GM19238 (cell line): ENCODE data around the gene RASAL2.
"Not testable (repeated sequence)": the region's sequence is repeated elsewhere in the genome, so short reads cannot be mapped to it uniquely, and the experiment has no call there.

Source experiments
- DNase-seq: peaks from one replicate; pipeline ENCODE4 v3.0.0; 2011; ENCODE audit warnings: low spot score; ENCODE audit not compliant: insufficient read length

RASAL2 gene

DNA sequence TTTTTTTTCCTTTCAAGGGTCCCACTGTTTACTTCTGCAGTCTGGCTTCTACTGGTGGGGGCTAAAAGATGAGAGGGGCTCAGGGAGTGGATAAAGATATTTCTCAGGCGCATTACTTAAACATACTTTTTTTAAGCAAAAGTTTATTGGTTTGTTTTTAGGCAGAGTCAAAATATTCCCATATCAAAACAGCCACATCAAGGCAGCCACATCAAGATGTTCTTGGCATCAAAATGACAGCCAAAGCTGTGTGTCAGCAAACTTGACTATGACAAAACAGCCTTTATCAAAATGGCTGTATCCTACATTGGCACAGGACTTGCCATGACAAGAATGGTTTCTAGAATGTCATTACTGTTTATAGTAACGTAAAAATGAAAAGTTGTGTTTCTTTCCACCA lies 22.1 kb upstream of the RASAL2 start:
- DNase-seq = no peak

GRCh38 chr1:178072326-178072725 lies 21.6 kb upstream of the RASAL2 start:
- DNase-seq = no peak

DNA sequence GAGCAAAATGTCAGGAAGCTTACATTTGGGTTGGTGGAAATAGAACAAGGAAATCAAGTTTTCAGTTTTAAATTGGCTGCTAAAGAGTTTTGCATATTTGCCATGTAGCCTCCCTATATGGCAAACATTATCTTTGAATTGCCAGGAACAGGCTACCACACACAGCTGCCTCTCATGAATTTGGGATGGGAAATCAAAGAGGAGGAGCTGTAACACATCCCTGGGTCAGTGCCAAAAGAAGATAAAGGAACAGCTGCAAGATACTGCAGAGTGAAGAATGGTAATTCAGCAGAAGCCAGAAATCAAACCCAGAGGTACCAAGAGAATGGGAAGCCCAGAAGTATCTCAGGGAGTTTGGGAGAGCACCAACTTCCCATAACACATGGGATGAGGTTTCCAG lies 18.6 kb upstream of the RASAL2 start:
- no peak for DNase-seq

DNA sequence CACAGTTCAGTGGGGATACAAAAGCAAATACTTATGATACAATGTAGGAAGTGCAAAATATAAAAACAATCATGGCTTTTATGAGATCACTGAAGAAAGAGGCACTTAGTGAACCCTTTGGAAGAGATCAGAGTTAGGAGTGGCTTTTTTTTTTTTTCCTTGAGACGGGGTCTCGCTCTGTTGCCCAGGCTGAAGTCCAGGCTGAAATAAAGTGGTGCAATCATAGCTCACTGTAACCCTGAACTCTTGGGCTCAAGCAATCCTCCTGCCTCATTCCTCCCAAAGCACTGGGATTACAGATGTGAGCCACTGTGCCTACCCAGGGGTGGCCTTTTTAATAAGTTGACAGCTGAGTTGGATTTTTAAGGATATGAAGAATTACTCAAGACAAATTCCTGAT lies 17.3 kb upstream of the RASAL2 start:
- DNase-seq = no peak

- no peak for DNase-seq
Measured at GRCh38 chr1:178077917-178078316, 16.0 kb upstream of the RASAL2 start.

DNA sequence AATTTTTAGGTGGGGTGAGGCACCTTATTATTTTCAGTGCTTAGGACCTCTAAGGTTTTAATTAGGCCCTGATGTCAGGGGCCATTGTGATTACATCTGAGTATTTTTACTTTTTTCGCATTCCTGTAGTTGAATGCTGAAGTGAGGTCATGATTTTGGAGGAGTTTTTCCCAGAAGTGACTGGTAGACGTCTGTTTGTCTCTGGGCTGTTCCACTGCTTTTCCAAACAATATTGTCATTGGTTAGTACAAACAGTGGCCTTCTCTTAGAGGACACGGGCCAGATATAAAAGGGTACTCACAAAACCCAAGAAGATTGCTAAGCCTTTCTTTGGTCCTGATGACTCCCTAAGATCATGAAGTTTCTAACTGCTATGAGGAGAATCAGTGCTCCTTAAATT lies 7.6 kb upstream of the RASAL2 start:
- no peak for DNase-seq

DNA sequence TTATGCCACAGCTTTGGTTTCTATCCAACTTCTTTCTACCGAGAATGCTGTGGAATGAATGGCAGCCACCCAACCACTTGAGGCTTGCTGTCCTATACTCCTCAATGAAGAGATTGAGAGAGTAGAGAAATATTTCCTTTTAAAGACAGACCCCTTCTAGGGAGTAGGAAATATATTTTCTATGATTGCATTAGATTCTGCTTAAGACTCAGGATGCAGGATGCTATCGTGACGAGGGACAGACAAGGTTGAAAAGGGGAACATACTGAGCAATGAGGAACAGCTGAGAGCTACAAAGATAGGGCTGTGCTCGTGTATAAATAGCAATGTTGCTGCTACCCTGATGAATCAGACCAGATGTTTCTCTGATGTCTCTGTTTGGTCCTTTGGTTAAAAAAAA lies 7.1 kb upstream of the RASAL2 start:
- DNase-seq = no peak

GRCh38 chr1:178088651-178089050 lies 5.3 kb upstream of the RASAL2 start:
- DNase-seq = no peak

DNA sequence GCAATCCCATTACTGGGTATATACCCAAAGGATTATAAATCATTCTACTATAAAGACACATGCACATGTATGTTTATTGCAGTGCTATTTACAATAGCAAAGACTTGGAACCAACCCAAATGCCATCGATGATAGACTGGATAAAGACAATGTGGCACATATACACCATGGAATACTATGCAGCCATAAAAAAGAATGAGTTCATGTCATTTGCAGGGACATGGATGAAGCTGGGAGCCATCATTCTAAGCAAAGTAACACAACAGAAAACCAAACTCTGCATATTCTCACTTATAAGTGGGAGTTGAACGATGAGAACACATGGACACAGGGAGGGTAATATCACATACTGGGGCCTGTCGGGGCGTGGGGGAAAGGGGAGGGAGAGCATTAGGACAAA lies 2.5 kb upstream of the RASAL2 start:
- DNase-seq = not testable (repeated sequence)

GRCh38 chr1:178091986-178092745 lies 1.7 kb upstream of the RASAL2 start:
- no peak for DNase-seq

GRCh38 chr1:178092878-178093493 lies 918 bp upstream of the RASAL2 start:
- no peak for DNase-seq

DNA sequence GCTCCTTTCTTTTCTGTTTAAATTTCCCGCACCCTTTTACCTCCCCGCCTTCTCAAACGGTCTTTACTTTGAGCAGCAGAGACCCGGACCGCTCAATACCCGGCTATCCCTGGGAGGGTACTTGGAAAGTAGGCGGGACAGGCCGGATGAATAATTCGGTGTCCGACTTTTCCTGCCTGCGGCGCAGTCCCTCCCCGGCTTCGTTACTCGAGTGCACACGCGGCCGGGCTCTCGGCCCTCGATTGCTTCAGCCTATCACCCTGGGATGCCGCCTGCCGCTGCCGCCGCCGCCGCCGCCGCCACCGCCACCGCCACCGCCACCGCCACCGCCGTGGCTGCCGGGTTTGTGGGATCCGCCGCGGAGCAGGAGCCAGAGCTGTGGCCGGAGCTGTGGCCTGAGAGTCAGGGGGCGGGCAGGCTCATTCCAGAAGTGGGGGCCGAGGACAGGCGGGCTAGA lies 382 bp upstream of the RASAL2 start:
- peak; percentile 81 for DNase-seq

DNA sequence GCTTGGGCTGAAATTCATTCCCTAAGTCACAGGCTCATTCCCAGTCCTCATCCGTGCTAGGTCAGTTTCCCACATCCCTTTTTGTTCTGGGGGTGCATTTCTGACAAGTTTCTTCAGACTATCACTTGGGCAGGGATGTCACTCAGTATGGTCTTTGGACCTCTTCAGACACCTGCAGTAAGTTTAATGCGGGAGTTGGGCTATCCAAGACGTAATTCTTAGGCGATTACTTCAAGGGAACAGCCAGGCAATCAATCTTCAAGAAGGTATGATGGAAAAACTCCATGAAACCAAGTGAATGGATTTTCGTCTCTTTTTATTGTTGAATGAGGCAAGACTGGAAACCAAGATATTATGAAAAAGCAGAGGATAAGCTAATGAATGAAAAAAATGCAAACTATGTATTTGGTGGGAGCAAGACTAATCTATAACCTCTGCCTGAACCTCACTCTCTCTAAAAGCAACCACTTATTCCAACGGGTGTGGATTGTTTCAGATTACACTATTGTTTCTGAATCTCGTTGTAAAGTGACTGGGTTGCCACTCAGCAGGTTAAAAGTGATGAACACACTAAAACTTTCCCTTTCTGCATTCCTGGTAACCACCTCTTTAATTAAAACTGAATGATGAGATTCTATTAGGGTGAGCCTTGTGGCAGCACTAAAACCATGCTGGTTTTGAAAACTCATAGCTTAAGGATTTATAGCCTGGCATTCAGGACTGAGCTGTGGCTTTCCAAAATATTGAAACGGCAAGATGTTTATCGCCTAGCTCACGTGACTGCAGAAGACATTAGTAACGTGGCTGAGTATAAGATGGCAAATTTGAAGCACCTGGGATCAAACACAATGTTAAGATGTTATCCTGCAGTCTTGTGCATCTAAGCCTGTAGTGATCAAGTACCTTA lies 1.1 kb downstream of the RASAL2 start:
- no peak for DNase-seq

GRCh38 chr1:178096421-178096820 lies 2.5 kb downstream of the RASAL2 start:
- DNase-seq = no peak

GRCh38 chr1:178098262-178098661 lies 4.4 kb downstream of the RASAL2 start:
- DNase-seq = no peak

GRCh38 chr1:178101266-178101630 lies 7.3 kb downstream of the RASAL2 start:
- no peak for DNase-seq

GRCh38 chr1:178101654-178102053 lies 7.8 kb downstream of the RASAL2 start:
- DNase-seq = no peak

GRCh38 chr1:178102218-178102617 lies 8.3 kb downstream of the RASAL2 start:
- DNase-seq = no peak

GRCh38 chr1:178107823-178108222 lies 13.9 kb downstream of the RASAL2 start:
- no peak for DNase-seq

DNA sequence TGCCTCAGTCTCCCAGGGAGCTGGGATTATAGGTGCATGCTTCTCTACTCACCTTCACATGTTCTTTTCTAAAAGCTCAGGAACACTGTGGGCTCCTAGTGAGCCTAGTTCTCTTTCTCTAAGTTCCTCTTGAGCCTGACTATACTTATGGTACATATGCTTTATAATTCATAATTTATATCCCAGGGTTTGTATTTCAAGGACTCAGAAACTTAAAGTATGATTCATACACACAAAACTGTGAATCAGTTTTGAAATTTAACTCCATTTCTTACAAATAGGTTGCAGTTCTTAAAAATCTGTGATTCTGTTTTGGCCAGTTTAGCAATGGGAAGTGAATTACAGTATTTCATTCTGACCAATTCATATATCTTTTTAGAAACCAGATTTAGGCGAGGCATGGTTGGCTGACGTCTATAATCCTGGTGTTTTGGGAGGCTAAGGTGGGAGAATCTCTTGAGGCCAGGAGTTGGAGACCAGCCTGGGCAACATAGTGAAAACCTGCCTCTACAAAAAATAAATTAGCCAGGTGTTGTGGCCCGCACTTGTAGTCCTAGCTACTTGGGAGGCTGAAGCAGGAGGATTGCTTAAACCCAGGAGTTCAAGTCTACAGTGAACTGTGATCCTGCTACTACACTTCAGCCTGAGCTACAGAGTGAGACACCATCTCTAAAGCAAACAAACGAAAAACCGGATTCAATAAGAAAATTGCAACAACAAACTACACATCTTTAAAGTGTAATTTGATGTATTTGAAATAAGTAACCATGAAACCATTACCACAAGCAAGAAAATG lies 15.6 kb downstream of the RASAL2 start:
- DNase-seq = no peak

DNA sequence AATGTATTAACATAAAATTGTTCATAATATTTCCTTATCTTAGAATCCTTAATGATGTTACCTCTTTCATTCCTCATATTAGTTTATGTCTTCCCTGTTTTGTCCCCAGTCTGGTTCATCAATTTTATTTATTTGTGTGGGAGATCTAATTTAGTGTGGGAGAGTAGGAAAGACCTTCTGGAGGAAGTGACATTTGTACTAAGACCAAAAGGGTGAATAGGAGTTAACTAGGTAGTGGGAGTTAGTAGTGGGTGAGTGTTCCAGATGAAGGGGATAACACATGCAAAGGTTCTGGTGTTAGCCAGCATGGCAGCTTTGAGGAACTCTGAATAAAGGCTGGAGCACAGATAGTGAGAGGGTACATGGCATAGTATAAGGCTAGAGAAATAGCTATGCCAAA lies 21.4 kb downstream of the RASAL2 start:
- no peak for DNase-seq
